Right kidney (tissue), 1 donor: ENCODE data around the gene TRAK2.
"Not testable (repeated sequence)": the region's sequence is repeated elsewhere in the genome, so short reads cannot be mapped to it uniquely, and the experiment has no call there.

ENCODE experiments used
- DNase-seq: peaks from one replicate; pipeline ENCODE4 v3.0.0-alpha.2; 2016

Gene TRAK2

GRCh38 chr2:201452922-201453643 lies 1.8 kb upstream of the TRAK2 start:
- no peak for DNase-seq

DNA sequence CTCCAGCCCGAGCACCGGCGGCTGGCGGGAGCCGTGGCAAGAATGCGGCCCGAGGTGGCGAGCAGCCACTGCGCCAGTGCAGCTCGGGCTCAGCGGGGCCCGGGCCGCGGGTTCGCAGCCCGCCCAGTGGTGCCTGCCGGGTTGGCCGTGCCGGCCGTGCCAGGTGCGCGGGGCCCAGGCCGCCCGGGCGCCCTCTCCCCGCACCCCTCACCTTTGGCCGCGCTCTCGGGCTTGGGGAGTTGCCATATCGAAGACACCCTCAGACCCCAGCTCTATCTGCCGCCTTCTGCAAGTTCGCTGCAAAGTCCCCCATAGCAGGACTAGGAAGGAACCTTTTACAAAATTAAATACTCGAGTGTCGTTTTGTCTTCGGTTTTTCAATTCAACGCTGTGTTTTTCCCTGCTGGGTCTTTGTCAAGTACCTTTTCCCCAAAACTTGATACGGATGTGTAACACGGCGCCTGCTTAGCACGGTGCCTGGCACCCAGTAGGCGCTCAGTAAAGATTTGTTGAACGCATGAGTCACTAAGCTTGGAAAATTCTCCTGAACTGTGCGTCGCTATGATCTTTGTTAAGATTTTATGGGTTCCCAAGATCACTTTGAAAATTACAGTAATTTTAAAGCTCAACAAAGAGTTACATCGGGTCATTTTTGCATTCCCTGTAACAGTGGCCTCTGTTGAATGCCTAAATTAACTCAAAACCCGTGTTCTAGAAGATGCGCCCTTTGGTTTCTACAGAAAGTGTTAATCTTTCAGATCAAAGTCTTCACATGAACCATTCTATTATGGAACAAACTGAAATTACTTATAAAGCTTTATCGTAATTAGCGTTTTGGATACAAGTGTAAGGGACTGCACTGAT lies 1.0 kb upstream of the TRAK2 start:
- no peak for DNase-seq

GRCh38 chr2:201450954-201451291 lies 335 bp downstream of the TRAK2 start:
- no peak for DNase-seq

DNA sequence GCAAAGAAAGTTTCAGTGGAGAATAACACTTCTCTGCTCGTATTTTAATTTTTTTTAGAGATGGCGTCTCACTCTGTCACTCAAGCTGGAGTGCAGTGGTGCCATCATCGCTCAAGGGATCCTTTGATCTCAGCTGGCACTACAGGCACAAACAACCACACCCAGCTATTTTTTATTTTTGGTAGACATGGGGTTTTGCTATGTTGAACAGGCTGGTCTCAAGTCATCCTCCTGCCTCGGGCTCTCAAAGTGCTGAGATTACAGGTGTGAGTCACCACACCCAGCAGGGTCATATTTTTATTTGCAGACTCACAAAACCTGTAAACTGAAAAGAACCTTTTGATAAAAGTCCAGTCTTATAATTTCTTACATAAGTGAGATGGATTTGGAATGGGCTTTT lies 2.6 kb downstream of the TRAK2 start:
- no peak for DNase-seq

- DNase-seq = no peak
Measured at GRCh38 chr2:201448061-201448460, 3.2 kb downstream of the TRAK2 start.

DNA sequence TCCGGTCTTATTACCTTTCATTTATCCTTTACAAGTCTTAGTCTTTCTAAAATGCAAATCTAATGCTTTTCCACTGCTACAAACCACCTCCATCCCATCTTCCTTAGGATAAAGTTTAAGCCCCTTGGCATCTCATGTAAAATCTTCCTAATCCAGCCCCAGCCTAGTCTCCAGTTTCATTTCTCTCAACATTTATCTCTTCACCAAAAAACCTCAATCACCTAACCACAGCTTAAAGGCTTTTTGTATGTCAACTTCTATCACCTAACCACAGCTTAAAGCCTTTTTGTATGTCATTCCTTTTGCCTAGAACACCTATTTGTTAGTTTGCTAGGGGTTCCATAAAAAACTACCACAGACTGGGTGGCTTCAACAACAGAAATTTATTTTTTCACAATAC lies 4.2 kb downstream of the TRAK2 start:
- no peak for DNase-seq

- no peak for DNase-seq
Measured at GRCh38 chr2:201444746-201445465, 6.4 kb downstream of the TRAK2 start.

DNA sequence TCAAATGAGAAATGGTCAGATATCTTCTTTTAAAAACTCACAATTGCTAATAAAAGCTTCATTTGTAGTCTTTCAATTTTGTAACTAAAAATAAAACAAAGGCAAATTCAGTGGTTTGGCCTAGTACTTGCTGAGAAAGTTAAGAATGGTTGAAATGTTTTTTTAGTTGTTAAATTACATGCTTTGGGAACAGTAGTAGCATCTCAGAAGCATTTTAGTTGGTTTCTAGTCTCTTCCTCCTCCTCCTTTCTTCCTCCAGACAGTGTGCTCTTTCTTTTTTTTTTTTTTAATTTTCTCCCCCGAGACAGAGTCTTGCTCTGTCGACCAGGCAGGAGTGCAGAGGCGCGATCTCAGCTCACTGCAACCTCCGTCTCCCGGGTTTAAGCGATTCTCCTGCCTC lies 9.8 kb downstream of the TRAK2 start:
- DNase-seq = no peak

DNA sequence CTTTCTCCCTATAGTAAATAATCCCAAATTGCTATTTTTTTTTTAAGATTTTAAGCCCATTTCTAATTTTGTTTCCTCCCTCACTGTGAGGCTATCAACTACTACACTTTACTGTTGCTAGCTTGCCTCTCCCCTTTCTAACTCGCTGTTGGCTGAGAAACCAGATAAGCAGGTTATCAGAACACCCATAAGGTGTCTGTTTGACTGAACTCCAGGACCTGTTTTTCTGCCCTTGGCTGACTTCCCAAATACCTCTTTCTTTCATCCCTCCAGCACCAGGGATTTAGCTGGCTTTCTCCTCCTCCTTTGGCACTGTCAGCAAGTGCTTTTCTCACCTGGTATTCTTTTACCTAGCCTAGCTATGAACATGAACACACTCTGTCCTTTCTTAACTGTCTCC lies 11.1 kb downstream of the TRAK2 start:
- no peak for DNase-seq

DNA sequence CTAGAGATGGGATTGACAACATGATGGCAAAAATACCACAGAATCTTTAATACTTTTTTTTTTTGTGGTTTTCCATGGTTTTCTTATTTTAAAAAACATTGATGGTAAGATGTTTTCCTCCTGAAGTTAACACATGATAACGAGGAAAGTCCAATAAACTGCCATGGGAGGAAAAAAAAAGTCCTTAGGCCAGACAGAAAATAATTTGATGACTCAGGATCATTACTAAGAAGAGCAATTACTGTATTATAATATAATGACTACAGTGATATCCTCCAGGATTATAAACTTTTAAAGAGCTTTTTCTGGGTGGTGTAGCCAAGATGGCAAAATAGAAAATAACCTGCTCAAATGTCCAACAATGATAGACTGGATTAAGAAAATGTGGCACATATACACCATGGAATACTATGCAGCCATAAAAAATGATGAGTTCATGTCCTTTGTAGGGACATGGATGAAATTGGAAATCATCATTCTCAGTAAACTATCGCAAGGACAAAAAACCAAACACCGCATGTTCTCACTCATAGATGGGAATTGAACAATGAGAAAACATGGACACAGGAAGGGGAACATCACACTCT lies 11.8 kb downstream of the TRAK2 start:
- DNase-seq = not testable (repeated sequence)

DNA sequence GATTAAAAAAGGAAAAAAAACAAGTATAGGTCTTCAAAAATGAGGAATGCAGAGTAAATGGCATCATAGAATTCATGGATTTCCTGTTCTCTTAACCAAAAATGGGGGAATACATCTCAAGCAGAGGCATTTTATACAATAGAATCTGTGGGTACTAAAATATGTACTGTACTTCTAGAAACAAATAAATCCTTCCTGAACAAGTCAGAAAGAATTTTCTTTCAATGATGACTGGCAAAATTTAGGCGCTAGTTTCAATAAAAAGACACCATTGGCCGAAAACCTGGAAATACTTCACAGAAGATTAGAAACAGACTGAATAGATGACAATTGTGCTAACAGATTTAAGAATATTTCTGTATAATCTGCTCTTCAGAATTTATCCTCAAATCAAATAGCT lies 15.1 kb downstream of the TRAK2 start:
- no peak for DNase-seq

- DNase-seq = no peak
Measured at GRCh38 chr2:201433394-201433995, 17.8 kb downstream of the TRAK2 start.

DNA sequence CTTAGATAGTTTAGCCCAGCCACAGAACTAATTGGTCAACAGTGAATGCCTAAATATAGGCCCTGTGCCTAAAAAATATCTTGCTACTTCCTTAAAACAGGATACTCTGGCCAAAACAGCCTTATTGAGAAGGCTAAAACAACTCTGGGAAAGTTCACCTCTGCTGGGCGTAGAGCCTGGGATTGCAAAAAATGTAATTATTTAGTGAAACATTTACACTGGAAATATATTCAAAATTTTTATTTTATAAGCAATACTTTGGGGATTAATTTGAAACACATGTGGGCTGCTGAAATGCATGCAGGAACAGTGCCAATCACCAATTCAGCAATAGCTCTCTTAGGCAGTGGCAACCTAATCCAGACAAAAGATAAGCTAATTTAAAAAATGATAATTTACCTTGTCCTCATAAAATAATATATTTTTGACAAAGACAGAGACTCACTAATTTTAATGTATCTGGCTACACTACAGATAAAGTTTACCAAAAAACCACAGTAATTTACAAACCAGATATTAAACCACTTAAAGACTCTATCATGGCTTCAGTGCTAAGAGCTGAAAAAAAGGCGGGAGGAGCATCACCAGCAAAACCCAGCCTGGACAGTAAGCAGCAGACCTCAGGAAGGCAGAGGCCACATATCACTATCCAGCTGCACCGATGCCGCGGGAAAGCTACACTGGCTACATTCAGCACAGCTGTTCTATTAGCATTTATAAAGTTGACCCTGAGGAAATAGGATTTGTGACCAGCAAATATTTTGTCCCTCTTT lies 18.5 kb downstream of the TRAK2 start:
- DNase-seq = no peak

DNA sequence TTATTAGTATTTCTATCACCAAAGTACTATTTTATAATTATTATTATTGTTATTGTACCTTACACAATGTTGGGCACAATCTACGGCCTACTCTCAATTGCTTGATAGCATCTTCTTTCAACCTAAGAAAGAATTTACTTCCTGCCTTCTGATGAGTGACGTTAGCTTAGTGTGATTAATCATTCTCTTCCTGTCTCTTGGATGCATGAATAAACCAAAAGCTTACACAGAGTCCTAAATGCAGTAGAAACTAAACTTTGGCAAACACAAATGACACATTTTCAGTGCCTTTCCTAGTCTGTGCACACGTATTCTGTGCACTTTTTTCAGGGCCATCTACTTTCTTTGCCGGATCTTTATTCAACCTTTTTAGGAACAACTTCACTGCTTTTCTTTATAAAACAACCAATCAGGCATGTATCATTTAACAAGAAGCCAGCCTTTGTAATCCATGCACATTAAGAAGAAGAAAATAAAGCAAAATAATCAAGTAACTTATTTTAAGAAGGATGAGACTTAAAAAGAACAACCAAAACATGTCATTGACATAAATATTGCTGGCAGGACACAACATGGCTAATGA lies 19.1 kb downstream of the TRAK2 start:
- DNase-seq = no peak

- DNase-seq = no peak
Measured at GRCh38 chr2:201430839-201431238, 20.4 kb downstream of the TRAK2 start.

DNA sequence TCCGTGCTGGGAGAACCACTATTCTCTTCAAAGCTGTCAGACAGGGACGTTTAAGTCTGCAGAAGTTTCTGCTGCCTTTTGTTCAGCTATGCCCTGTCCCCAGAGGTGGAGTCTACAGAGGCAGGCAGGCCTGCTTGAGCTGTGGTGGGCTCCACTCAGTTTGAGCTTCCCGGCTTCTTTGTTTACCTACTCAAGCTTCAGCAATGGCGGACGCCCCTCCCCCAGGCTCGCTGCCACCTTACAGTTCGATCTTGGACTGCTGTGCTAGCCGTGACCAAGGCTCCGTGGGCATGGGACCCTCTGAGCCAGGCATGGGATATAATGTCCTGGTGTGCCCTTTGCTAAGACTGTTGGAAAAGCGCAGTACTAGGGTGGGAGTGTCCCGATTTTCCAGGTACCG lies 20.9 kb downstream of the TRAK2 start:
- not testable (repeated sequence) for DNase-seq

GRCh38 chr2:201429835-201430234 lies 21.4 kb downstream of the TRAK2 start:
- DNase-seq = not testable (repeated sequence)

- DNase-seq = not testable (repeated sequence)
Measured at GRCh38 chr2:201428366-201428765, 22.9 kb downstream of the TRAK2 start.

DNA sequence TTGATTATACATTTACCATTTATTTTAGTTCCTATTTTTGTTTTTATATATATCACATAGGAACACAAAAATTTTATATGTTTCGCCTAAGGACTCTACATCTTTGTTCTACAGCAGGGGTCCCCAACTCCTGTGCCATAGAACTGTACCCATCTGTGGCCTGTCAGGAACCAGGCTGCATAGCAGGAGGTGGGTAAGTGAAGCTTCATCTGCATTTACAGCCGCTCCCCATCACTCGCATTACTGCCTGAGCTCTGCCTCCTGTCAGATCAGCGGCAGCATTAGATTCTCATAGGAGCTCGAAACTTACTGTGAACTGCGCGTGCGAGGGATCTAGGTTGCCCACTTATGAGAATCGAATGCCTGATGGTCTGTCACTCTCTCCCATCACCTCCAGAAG lies 25.3 kb downstream of the TRAK2 start:
- DNase-seq = no peak

DNA sequence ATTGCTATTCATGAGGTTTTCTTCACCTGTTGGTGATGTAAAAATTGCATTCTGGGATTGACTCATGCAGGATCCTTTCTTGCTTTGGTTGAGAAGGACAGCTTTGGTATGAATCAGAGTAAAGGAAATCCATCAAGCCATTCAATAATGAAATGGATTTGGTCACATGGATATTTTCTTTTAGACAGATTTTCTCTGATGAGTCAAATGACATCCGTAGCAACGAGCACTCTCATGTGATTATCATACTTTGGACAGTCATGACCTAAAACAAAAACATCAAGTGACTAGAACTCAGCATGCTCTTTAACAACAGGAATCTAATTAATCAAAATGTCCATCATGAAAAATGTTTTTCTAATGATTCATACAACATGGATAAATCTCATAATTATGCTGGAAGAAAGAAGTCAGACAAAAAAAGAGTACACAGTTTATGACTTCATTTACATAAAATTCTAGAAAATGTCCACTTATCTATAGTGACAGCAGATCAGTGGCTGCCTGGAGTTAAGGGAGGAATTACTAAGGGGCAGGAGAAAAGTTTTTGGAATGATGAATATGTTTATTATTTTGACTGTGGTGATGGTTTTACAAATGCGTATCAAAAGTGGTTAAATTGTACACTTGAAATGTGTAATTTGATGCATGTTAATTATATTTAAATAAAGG lies 30.7 kb downstream of the TRAK2 start:
- DNase-seq = no peak

GRCh38 chr2:201419986-201420385 lies 31.3 kb downstream of the TRAK2 start:
- DNase-seq = no peak
